Measurements from ENCODE around the gene FASN.

FASN gene

DNA sequence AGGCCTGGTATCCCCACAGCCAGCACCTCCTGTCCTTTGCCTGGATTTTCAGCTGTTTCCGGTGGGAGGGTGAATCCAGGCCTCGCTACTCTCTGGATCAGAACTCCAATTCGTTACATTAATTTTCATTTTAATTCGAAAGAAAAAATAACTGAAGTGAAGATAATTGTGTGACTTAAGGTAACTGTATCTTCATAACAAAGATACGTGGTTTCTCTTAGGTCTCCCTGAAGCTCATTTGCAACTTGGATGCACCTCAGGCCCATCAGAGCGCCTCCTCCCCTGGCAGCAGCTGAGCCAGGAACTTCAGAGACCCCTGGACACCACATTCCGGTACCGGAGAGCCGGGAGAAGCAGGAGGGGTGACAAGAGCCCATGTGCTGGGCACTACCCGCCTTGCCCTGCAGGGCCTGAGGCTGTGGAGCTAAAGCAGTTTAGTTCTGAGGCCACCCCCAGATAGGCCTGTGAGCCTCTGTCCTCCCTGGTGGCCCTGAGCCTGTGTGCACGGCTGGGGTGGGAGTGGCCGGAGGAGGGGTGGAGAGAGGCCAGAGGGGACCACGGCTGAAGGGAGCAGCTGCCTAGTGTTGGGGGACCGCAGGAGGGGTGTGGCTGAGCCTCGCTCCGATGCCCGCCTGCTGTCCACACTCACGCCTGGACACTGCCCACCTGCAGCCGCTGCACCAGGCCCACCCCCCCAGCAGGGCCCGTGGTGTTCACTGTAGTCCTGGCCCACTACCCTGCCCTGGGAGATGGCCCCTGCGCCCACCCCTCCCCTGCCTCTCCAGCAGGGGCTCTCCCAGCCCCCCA is 21.0 kb downstream of the FASN start:
- TF ChIP-seq CTCF (IDR thresholded peaks at IDR 0.05; ENCODE audit: borderline replicate concordance, insufficient read depth, low read depth, low read length) = no peak
- no peak overlapping the region for H3K4me3 ChIP-seq (ENCODE audit: low read depth, low read length)

DNA sequence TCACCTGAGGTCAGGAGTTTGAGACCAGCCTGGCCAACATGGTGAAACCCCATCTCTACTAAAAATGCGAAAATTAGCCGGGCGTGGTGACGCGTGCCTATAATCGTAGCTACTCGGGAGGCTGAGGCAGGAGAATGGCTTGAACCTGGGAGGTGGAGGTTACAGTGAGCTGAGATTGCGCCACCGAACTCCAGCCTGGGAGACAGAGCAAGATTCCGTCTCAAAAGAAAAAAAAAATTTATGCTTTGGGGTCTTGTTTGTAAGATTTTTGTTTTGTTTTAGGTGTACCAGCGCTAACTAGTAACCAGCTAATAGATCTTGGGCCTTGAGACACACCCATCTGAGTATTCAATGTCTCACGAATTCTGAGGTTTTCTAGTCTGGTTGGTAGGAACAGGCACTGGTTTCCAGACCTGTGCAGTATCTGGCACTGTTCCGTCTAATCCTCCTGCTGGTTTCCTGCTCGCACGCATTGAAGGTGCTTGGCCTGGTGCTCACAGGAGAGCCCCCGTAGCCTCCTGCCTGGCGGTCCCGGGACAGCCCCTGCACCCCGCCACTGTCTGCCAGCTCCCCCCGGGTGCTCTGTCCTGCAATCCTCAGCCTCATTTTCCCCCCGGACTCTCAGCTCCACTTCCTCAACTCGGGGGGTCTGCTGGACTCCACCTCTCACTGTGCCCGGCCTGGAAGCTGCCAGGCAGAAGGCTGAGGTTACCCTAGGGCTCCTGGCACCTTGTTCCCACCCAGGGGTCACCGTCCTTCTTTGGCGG is 21.8 kb downstream of the FASN start:
- no peak for TF ChIP-seq CTCF (IDR thresholded peaks at IDR 0.05; ENCODE audit: borderline replicate concordance, insufficient read depth, low read depth, low read length)
- H3K4me3 ChIP-seq (ENCODE audit: low read depth, low read length) = no peak overlapping the region

DNA sequence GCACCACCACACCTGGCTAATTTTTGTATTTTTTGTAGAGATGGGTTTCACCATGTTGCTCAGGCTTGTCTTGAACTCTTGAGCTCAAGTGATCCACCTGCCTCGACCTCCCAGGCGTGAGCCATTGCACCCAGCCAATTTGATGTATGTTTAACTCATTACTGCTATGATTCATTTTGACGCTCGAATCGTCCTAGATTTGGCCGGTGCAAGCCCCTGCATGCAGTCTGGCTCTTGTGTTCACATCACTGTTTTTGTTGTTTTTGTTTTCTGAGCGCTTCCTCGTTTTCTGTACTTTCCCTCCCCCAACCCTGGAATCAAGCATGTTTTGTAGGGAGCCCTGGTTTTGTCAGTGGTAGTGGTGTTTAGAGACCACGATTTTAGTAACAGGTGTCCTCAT is 24.6 kb downstream of the FASN start:
- TF ChIP-seq CTCF (IDR thresholded peaks at IDR 0.05; ENCODE audit: borderline replicate concordance, insufficient read depth, low read depth, low read length) = no peak
- no peak overlapping the region for H3K4me3 ChIP-seq (ENCODE audit: low read depth, low read length)

GRCh38 chr17:82072827-82073226 is 25.2 kb downstream of the FASN start:
- TF ChIP-seq CTCF (IDR thresholded peaks at IDR 0.05; ENCODE audit: borderline replicate concordance, insufficient read depth, low read depth, low read length) = no peak
- H3K4me3 ChIP-seq (ENCODE audit: low read depth, low read length) = no peak overlapping the region

GRCh38 chr17:82070611-82071010 is 27.4 kb downstream of the FASN start:
- no peak overlapping the region for H3K4me3 ChIP-seq (ENCODE audit: low read depth, low read length)
- no peak for TF ChIP-seq CTCF (IDR thresholded peaks at IDR 0.05; ENCODE audit: borderline replicate concordance, insufficient read depth, low read depth, low read length)

GRCh38 chr17:82065638-82066303 is 32.3 kb downstream of the FASN start, which contains the start of gene DUS1L:
TSS of gene DUS1L (minus strand) at chr17:82065804. CDS start at chr17:82065059, 745 bp downstream.
- TF ChIP-seq CTCF (IDR thresholded peaks at IDR 0.05; ENCODE audit: borderline replicate concordance, insufficient read depth, low read depth, low read length) = no peak
- H3K4me3 ChIP-seq (ENCODE audit: low read depth, low read length) = peak within 1 kb of the TSS; percentile 70

Data from GM12875 (cell line).